Stimulated activated CD8-positive, alpha-beta memory T cell treated with anti-CD3 and anti-CD28 coated beads, Interleukin-15, amount 100 ng/mL, for 24 hours (primary cell): ENCODE results near the gene LIN37.
A peak's percentile ranks its signal among the peaks of the same experiment; 100 is the strongest.

Source experiments
- DNase-seq: peaks from one replicate; pipeline ENCODE4 v3.0.0-alpha.2; 2020; ENCODE audit warnings: low read depth

LIN37 gene

GRCh38 chr19:35748106-35749020 lies at the start of gene LIN37:
Gene LIN37 (plus strand): TSS chr19:35748576. CDS start chr19:35748725, 149 bp downstream.
- peak; percentile 88 for DNase-seq

- peak; percentile 75 for DNase-seq
Observed at GRCh38 chr19:35702223-35703012, 46.0 kb upstream of the LIN37 start.

- DNase-seq: no peak
Observed at GRCh38 chr19:35703343-35703742, 45.0 kb upstream of the LIN37 start.

GRCh38 chr19:35704218-35704617 lies 44.2 kb upstream of the LIN37 start, which contains the start of gene ZBTB32:
Gene ZBTB32 (plus strand): TSS chr19:35704558. CDS start chr19:35714627, 10,069 bp downstream.
- no peak for DNase-seq

- no peak for DNase-seq
Observed at GRCh38 chr19:35708391-35708790, 40.0 kb upstream of the LIN37 start.

- DNase-seq: no peak
Observed at GRCh38 chr19:35710784-35711723, 37.3 kb upstream of the LIN37 start.

GRCh38 chr19:35712567-35713505 lies 35.5 kb upstream of the LIN37 start:
- peak; percentile 47 for DNase-seq

GRCh38 chr19:35713506-35713850 lies 34.9 kb upstream of the LIN37 start:
- DNase-seq: no peak

GRCh38 chr19:35713904-35714495 lies 34.4 kb upstream of the LIN37 start:
- DNase-seq: no peak

- DNase-seq: no peak
Observed at GRCh38 chr19:35714601-35715354, 33.6 kb upstream of the LIN37 start.

- DNase-seq: no peak
Observed at GRCh38 chr19:35715355-35715809, 33.0 kb upstream of the LIN37 start.

GRCh38 chr19:35715981-35716800 lies 32.2 kb upstream of the LIN37 start:
- DNase-seq: no peak

- DNase-seq: peak; percentile 57
Observed at GRCh38 chr19:35716801-35717664, 31.3 kb upstream of the LIN37 start.

- peak; percentile 81 for DNase-seq
Observed at GRCh38 chr19:35717665-35718344, 30.6 kb upstream of the LIN37 start, which contains the start of gene KMT2B. Gene KMT2B (plus strand): TSS chr19:35718003. CDS start chr19:35718019, 16 bp downstream.

- no peak for DNase-seq
Observed at GRCh38 chr19:35718345-35719041, 29.9 kb upstream of the LIN37 start.
